Vagina (tissue), 2 donors: ENCODE data around the gene HYAL1.
A peak's percentile ranks its signal among the peaks of the same experiment; 100 is the strongest.

Experiments used
- CTCF ChIP-seq, 3 experiments: fragments of 450-650 bp in 2 of 3; fragments of 200-600 bp in 1 of 3; sonication (generic) in 1 of 3; IDR thresholded peaks; one replicate each; pipeline ENCODE4 v1.5.1; 2017 to 2019; ENCODE audit warnings: antibody characterized with exemption in 3 of 3, mild to moderate bottlenecking in 2 of 3, moderate library complexity in 2 of 3
- POLR2AphosphoS5 ChIP-seq, 2 donors: sonication (generic); formaldehyde crosslinking; IDR thresholded peaks; one replicate each; pipeline ENCODE4 v1.9.0; 2017; ENCODE audit warnings: antibody characterized with exemption in 2 of 2, mild to moderate bottlenecking in 2 of 2, low read depth in 1 of 2; ENCODE audit not compliant: insufficient read depth in 1 of 2

DNA sequence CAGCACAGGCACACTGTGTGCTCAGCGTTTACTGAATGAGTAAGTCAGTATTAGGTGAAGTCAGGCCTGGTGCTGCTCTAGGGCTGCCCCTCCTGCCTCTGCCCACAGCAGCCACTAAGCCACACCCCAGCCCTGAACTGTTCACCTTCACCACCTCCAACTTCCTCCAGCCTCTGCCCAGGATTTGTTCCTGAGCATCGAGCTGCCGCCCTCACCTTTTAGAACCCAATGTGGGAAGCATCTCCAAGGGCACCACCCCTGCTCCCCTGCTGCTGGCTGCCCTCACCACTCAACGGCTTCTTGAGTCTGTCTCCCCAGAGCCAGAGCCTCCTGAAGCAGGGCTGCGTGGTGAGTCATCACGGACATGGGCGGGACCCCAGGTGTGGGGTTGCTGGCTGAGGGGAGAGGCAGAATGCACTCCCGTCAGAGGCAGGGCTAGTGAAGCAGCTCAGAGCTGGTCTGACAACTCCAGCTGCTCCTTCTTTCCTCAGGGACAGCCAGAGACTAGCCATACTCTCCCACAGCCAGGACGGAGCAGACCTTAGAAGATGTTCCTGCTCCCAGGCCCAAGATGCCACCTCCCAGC is 13.4 kb upstream of the HYAL1 start:
- TF ChIP-seq CTCF (IDR thresholded peaks at IDR 0.05) (no peak), POLR2AphosphoS5 (IDR thresholded peaks at IDR 0.05; ENCODE audit: insufficient read depth in 1 of 2, low read depth in 1 of 2) (peak; percentile 61 to 73)
